Esophagus squamous epithelium (tissue), 4 donors: ENCODE measurements around the gene RNF207.

Experiments
- CTCF ChIP-seq, 6 experiments: fragments of 450-650 bp in 4 of 6; fragments of 200-600 bp in 2 of 6; sonication (generic) in 2 of 6; IDR thresholded peaks; one replicate each; pipeline ENCODE4 v1.5.1; 2016 to 2019; ENCODE audit warnings: antibody characterized with exemption in 6 of 6, mild to moderate bottlenecking in 4 of 6, moderate library complexity in 4 of 6
- POLR2A ChIP-seq, 4 donors: fragments of 450-650 bp; IDR thresholded peaks; one replicate each; pipeline ENCODE4 v1.6.1; 2017; ENCODE audit warnings: antibody characterized with exemption in 4 of 4, mild to moderate bottlenecking in 4 of 4, moderate library complexity in 3 of 4

GRCh38 chr1:6269720-6270400 is 63.9 kb downstream of the RNF207 start:
- no peak for TF ChIP-seq CTCF (IDR thresholded peaks at IDR 0.05)
- TF ChIP-seq POLR2A (IDR thresholded peaks at IDR 0.05): no peak
